WERI-Rb-1 (cell line): Measurements from ENCODE around the gene GAB1.

Experiments
- DNase-seq: peaks from one replicate; pipeline ENCODE4 v3.0.0-alpha.2; 2020
- H3K27ac ChIP-seq: fragments of 250-450 bp; sonication (Bioruptor Pico); 2 replicates; pipeline ENCODE4 v1.5.1; 2020; ENCODE audit warnings: mild to moderate bottlenecking, moderate library complexity
- H3K27me3 ChIP-seq: fragments of 250-450 bp; sonication (Bioruptor Pico); 2 replicates; pipeline ENCODE4 v1.5.1; 2021; ENCODE audit warnings: mild to moderate bottlenecking, low read depth, moderate library complexity; ENCODE audit not compliant: insufficient read depth, severe bottlenecking
- H3K36me3 ChIP-seq: fragments of 250-450 bp; sonication (Bioruptor Pico); 2 replicates; pipeline ENCODE4 v1.5.1; 2020; ENCODE audit warnings: mild to moderate bottlenecking, moderate library complexity
- H3K4me3 ChIP-seq: 2 replicates; pipeline ENCODE4 v1.5.1; 2011; ENCODE audit warnings: low read depth, mild to moderate bottlenecking, control low read depth, low read length
- H3K9me3 ChIP-seq: fragments of 250-450 bp; sonication (Bioruptor Pico); 2 replicates; pipeline ENCODE4 v1.5.1; 2021; ENCODE audit warnings: mild to moderate bottlenecking, moderate library complexity; ENCODE audit not compliant: severe bottlenecking
- CTCF ChIP-seq: IDR thresholded peaks from 2 replicates; pipeline ENCODE4 v1.5.1; 2011; ENCODE audit warnings: low read depth, mild to moderate bottlenecking, control low read depth, inconsistent platforms, low read length

GAB1 gene

GRCh38 chr4:143417679-143418403, 81.2 kb downstream of the GAB1 start:
- Histone ChIP-seq H3K36me3 (peaks cover 3% of the 10 kb centered on the region), H3K9me3 (no peaks in the 10 kb centered on the region), H3K4me3 (no peak overlapping the region), H3K27me3 (no peaks in the 10 kb centered on the region), H3K27ac (no peak overlapping the region)
- no peak for TF ChIP-seq CTCF
- no peak for DNase-seq

- TF ChIP-seq CTCF, result no peak
- no peak for DNase-seq
- H3K27ac ChIP-seq, result no peak overlapping the region
Observed at GRCh38 chr4:143420227-143420626, 83.6 kb downstream of the GAB1 start.

GRCh38 chr4:143421609-143422008, 84.9 kb downstream of the GAB1 start:
- no peak for TF ChIP-seq CTCF

More at GRCh38 chr4:143420227-143420626, 83.6 kb downstream of the GAB1 start:
- H3K27me3 ChIP-seq, result no peaks in the 10 kb centered on the region
- peaks cover 3% of the 10 kb centered on the region for H3K36me3 ChIP-seq
- H3K9me3 ChIP-seq, result no peaks in the 10 kb centered on the region
- H3K4me3 ChIP-seq, result no peak overlapping the region

GRCh38 chr4:143424276-143424675, 87.6 kb downstream of the GAB1 start:
- Histone ChIP-seq H3K27ac (no peak overlapping the region), H3K9me3 (peaks cover 4% of the 10 kb centered on the region), H3K4me3 (no peak overlapping the region), H3K36me3 (no peaks in the 10 kb centered on the region), H3K27me3 (no peaks in the 10 kb centered on the region)
- no peak for TF ChIP-seq CTCF
- no peak for DNase-seq

More at GRCh38 chr4:143421609-143422008, 84.9 kb downstream of the GAB1 start:
- H3K27ac ChIP-seq, result no peak overlapping the region
- H3K9me3 ChIP-seq, result no peaks in the 10 kb centered on the region
- peaks cover 3% of the 10 kb centered on the region; the same call in 1 of the 2 replicates for H3K36me3 ChIP-seq
- no peak for DNase-seq
- H3K4me3 ChIP-seq, result no peak overlapping the region
- H3K27me3 ChIP-seq, result no peaks in the 10 kb centered on the region

GRCh38 chr4:143431526-143432257, 95.0 kb downstream of the GAB1 start:
- peaks cover 11% of the 10 kb centered on the region for H3K9me3 ChIP-seq
- no peak for TF ChIP-seq CTCF
- no peaks in the 10 kb centered on the region for H3K36me3 ChIP-seq

GRCh38 chr4:143432258-143432591, 95.5 kb downstream of the GAB1 start:
- Histone ChIP-seq H3K36me3 (no peaks in the 10 kb centered on the region), H3K4me3 (no peak overlapping the region)

More at GRCh38 chr4:143431526-143432257, 95.0 kb downstream of the GAB1 start:
- H3K27ac ChIP-seq, result no peak overlapping the region
- DNase-seq, result no peak
- H3K4me3 ChIP-seq, result no peak overlapping the region
- no peaks in the 10 kb centered on the region for H3K27me3 ChIP-seq

More at GRCh38 chr4:143432258-143432591, 95.5 kb downstream of the GAB1 start:
- H3K27ac ChIP-seq, result no peak overlapping the region
- no peak for DNase-seq
- no peak for TF ChIP-seq CTCF
- H3K27me3 ChIP-seq, result no peaks in the 10 kb centered on the region
- peaks cover 11% of the 10 kb centered on the region for H3K9me3 ChIP-seq
